ENCODE results near the gene TAF11L11.
"Not testable (repeated sequence)": the region's sequence is repeated elsewhere in the genome, so short reads cannot be mapped to it uniquely, and the experiment has no call there.

The TAF11L11 gene

GRCh38 chr5:17603880-17604279 lies at the start of gene TAF11L11:
TAF11L11 (plus strand) TSS chr5:17604183.
- not testable (repeated sequence) for DNase-seq

GRCh38 chr5:17585658-17586057 lies 18.3 kb upstream of the TAF11L11 start, which contains the start of gene TAF11L7:
TAF11L7 (minus strand) TSS chr5:17585758.
- DNase-seq, result not testable (repeated sequence)

DNA sequence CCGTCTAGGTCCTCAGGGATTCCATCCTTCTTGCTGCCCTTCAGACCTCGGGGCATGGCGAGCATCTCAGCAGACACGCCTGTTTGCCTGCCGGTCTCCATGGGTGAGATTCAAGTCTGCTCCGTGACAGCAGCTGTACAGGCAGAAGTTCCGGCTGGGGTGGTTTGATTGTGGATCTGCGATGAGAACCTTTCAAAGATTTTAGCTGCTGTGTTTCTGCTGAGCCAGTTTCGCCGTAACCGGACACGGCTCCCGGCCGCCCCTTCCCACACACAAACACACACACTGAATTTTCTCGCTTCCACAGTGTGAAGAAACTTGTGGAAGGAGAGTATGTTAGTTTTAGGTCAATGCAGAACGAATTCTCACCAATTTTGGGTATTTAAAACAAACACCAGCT lies 13.1 kb upstream of the TAF11L11 start, which contains the start of gene TAF11L8:
Gene TAF11L8, minus strand, starts transcription at position 101 of the 400 bp plus-strand sequence.
- DNase-seq, result not testable (repeated sequence)

DNA sequence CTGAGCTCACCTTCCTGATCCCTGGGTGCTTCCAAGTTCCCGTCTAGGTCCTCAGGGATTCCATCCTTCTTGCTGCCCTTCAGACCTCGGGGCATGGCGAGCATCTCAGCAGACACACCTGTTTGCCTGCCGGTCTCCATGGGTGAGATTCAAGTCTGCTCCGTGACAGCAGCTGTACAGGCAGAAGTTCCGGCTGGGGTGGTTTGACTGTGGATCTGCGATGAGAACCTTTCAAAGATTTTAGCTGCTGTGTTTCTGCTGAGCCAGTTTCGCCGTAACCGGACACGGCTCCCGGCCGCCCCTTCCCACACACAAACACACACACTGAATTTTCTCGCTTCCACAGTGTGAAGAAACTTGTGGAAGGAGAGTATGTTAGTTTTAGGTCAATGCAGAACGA lies 9.7 kb upstream of the TAF11L11 start, which contains the start of gene TAF11L9:
Gene TAF11L9, minus strand, starts transcription at position 140 of the 400 bp plus-strand sequence.
- not testable (repeated sequence) for DNase-seq

DNA sequence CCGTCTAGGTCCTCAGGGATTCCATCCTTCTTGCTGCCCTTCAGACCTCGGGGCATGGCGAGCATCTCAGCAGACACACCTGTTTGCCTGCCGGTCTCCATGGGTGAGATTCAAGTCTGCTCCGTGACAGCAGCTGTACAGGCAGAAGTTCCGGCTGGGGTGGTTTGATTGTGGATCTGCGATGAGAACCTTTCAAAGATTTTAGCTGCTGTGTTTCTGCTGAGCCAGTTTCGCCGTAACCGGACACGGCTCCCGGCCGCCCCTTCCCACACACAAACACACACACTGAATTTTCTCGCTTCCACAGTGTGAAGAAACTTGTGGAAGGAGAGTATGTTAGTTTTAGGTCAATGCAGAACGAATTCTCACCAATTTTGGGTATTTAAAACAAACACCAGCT lies 6.3 kb upstream of the TAF11L11 start, which contains the start of gene TAF11L10:
Gene TAF11L10, minus strand, starts transcription at position 101 of the 400 bp plus-strand sequence.
- not testable (repeated sequence) for DNase-seq

GRCh38 chr5:17604951-17605350 lies 968 bp downstream of the TAF11L11 start:
- no peak for DNase-seq

DNA sequence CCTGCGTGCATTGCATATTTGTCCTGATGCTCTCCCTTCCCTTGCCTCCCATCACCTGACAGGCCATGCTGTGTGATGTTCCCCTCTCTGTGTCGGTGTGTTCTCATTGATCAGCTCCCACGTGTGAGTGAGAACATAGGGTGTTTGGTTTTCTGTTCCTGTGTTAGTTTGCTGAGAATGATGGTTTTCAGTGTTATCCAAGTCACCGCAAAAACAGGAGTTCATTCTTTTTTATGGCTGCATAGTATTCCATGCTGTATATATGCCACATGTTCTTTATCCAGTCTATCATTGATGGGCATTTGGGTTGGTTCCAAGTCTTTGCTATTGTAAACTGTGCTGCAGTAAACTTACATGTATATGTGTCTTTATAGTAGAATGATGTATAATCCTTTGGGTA lies 3.5 kb downstream of the TAF11L11 start:
- not testable (repeated sequence) for DNase-seq

DNA sequence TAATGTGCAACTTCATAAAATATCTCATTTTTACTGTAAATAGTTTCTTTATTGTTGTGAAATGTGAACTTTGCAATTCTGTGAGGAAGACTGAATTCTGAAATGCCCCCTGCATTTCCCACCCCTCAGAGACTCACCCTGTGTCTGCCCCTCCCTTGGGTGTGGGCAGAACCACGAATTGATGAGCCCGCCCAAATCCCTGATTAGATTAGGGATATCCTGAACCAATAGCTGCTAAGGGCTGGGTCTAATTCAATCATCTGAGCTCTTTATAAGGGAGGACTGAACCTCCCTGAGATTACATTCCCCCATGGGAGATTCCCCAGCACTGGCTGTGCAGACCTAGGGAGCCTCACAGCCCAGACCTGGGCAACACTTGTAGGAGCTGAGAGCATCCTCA lies 6.1 kb downstream of the TAF11L11 start, which contains the start of gene TAF11L12:
Gene TAF11L12, plus strand, starts transcription at position 301 of the 400 bp plus-strand sequence.
- not testable (repeated sequence) for DNase-seq

DNA sequence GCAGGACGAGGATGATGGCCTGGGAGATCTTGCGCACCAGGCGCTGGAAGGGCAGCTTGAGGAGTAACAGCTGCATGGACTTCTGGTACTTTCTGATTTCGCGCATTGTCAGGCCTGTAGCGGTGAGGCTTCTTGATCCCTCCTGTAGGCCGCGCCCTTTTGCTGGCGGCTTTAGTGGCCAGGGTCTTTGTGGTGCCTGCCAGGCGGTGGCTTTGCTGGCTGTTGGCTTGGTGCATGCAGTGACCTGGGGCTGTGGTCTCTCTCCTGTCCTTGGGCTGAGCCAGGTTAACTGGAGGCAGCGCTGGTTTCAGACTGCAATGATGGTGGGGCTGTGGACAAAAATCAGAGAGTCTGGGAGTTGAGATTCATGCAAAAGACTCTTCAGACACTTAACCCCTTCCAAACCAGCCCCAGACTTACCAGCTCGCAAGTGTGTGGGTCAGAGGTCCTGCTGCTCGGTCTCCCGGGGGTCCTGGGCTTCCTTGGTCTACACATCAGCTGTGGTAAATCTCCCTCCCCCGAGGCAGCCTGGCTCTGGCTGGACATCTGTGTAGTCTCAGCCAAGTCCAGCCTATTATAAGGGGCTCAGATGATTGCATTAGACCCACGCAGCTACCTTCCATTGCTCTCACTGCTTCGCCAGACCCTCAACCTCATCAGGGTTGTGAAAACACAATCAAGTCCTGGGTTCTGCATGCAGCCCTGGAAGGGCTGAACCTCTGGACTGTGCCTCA lies 11.1 kb downstream of the TAF11L11 start:
- DNase-seq, result no peak

- DNase-seq, result no peak
Measured at GRCh38 chr5:17619354-17619753, 15.4 kb downstream of the TAF11L11 start.

GRCh38 chr5:17620627-17621026 lies 16.6 kb downstream of the TAF11L11 start:
- DNase-seq, result no peak

- DNase-seq, result no peak
Measured at GRCh38 chr5:17625686-17626085, 21.7 kb downstream of the TAF11L11 start.

DNA sequence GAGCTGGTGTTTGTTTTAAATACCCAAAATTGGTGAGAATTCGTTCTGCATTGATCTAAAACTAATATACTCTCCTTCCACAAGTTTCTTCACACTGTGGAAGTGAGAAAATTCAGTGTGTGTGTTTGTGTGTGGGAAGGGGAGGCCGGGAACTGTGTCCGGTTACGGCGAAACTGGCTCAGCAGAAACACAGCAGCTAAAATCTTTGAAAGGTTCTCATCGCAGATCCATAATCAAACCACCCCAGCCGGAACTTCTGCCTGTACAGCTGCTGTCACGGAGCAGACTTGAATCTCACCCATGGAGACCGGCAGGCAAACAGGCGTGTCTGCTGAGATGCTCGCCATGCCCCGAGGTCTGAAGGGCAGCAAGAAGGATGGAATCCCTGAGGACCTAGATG lies 27.8 kb downstream of the TAF11L11 start, which contains the start of gene TAF11L13:
Gene TAF11L13, plus strand, starts transcription at position 301 of the 400 bp plus-strand sequence.
- DNase-seq, result not testable (repeated sequence)

GRCh38 chr5:17634160-17634559 lies 30.2 kb downstream of the TAF11L11 start, which contains the start of gene TAF11L14:
TAF11L14 (plus strand) TSS chr5:17634460.
- no peak for DNase-seq

DNA sequence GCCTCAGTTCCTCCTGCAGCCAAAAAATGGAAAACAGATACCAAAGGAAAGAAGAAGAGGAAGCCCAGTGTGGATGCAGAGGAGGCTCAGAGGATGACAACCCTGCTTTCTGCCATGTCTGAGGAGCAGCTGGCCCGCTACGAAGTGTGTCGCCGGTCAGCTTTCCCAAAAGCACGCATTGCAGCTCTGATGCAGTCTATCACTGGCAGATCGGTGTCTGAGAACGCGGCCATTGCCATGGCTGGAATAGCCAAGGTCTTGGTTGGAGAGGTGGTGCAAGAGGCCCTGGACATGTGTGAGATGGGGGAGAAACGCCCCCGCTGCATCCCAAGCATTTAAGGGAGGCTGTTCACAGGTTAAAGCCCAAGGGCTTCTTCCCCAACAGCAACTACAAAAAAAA lies 45.2 kb downstream of the TAF11L11 start:
- DNase-seq, result not testable (repeated sequence)

DNA sequence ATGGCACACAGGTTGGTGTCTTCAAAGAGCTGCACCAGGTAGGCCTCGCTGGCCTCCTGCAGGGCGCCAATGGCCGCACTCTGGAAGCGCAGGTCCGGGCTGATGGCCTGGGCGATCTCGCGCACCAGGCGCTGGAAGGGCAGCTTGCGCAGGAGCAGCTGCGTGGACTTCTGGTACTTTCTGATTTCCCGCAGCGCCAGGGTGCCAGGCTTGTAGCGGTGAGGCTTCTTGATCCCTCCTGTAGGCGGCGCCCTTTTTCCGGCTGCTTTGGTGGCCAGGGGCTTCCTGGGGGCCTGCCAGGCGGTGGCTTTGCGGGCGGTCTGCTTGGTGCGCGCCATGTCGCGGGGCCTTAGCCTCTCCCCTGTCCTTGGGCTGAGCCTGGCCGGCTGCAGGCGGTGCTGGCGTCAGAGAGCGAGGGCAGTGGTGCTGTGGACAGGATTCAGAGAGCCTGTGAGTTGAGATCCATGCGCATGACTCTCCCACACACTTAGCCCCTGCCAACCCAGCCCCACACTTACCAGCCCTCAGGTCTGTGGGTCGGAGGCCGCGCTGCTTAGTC lies 51.3 kb downstream of the TAF11L11 start:
- DNase-seq, result not testable (repeated sequence)
